Lung (tissue), 12 donors: ENCODE data around the gene ASZ1. TPM values are rescaled to one million over a fixed set of nuclear protein-coding genes. Genes with fewer than 3 reads are reported as not detected.

Source experiments
- ATAC-seq: fragments of 200-7000 bp; cut with Tn5 transposase; one replicate; pipeline ENCODE4 v1.9.1; 2020; ENCODE audit warnings: moderate number of reproducible peaks; ENCODE audit not compliant: insufficient read depth, low FRiP score
- DNase-seq, 3 donors: peaks; one replicate each; pipeline ENCODE4 v3.0.0-alpha.2; 2013 to 2017
- H3K27ac ChIP-seq, 2 donors: one replicate each; pipeline ENCODE4 v1.5.1; 2013; ENCODE audit warnings: mild to moderate bottlenecking in 2 of 2, moderate library complexity in 2 of 2, control low read depth in 1 of 2, inconsistent platforms in 1 of 2, low read depth in 1 of 2, low read length in 1 of 2
- H3K27me3 ChIP-seq, 3 donors: one replicate each; pipeline ENCODE4 v1.5.1; 2013; ENCODE audit warnings: low read length in 2 of 3; ENCODE audit not compliant: control insufficient read depth in 3 of 3, insufficient read depth in 3 of 3
- H3K36me3 ChIP-seq, 4 donors: one replicate each; pipeline ENCODE4 v1.5.1; 2013; ENCODE audit warnings: low read length in 4 of 4, mild to moderate bottlenecking in 1 of 4, moderate library complexity in 1 of 4; ENCODE audit not compliant: control insufficient read depth in 4 of 4, insufficient read depth in 4 of 4
- H3K4me1 ChIP-seq, 5 donors: one replicate each; pipeline ENCODE4 v1.5.1; 2013; ENCODE audit warnings: low read length in 5 of 5, mild to moderate bottlenecking in 2 of 5, moderate library complexity in 1 of 5; ENCODE audit not compliant: control insufficient read depth in 5 of 5, insufficient read depth in 5 of 5
- H3K4me3 ChIP-seq: one replicate; pipeline ENCODE4 v1.5.1; 2013; ENCODE audit warnings: mild to moderate bottlenecking, control low read depth, moderate library complexity
- H3K9ac ChIP-seq, 2 donors: one replicate each; pipeline ENCODE4 v1.5.1; 2013; ENCODE audit warnings: low read length in 2 of 2, control low read depth in 1 of 2; ENCODE audit not compliant: insufficient read depth in 1 of 2
- H3K9me3 ChIP-seq, 4 donors: one replicate each; pipeline ENCODE4 v1.5.1; 2013; ENCODE audit warnings: low read length in 3 of 4, mild to moderate bottlenecking in 1 of 4, moderate library complexity in 1 of 4; ENCODE audit not compliant: control insufficient read depth in 4 of 4, insufficient read depth in 3 of 4
- CTCF ChIP-seq: IDR thresholded peaks from 2 replicates; pipeline ENCODE4 v1.5.1; 2012; ENCODE audit warnings: mild to moderate bottlenecking; ENCODE audit errors: control extremely low read depth, extremely low read depth
- WGBS, 2 donors: extraction: QIAGEN DNeasy Blood & Tissue Kit; methylation state at CpG; one replicate each; pipeline ENCODE4 v1.1.7; 2013; 5-methylcytosine and 5-hydroxymethylcytosine counted together
- polyA plus RNA-seq, 2 donors: library from polyadenylated mRNA; stranded (reverse); fragments of 200-250 nt; gene quantifications; one replicate each; pipeline ENCODE4 v1.2.1, GENCODE V29; 2013
- total RNA-seq, 2 donors: library from RNA; depleted of rRNA in 1 of 2; stranded (reverse); fragments of >200 nt in 1 of 2; gene quantifications; one replicate each; pipeline ENCODE4 v1.2.1, GENCODE V29; 2014 to 2021
- donor health status: control.
- donor health status: control.
- donor health status: Bipolar disorder and iron deficiency.
- donor health status: healthy.
- donor health status: DM: yes; HTN: yes; CAD: no.

ASZ1 gene
- total and polyA plus RNA-seq, 4 donors = 0.05 to 0.40 (median 0.11) TPM

- ATAC-seq (no peak), DNase-seq (peak in 2 of 3 donors; percentile 68 to 69)
- peak; percentile 6 for TF ChIP-seq CTCF
- peaks cover 0 to 23% (median 0%) of the 10 kb centered on the region in 5 donors for H3K4me1 ChIP-seq
- H3K27me3 ChIP-seq = no peaks in the 10 kb centered on the region
- H3K27ac ChIP-seq = no peak overlapping the region
- peak overlapping the region in 1 of 2 donors; percentile 66 for H3K9ac ChIP-seq
- H3K9me3 ChIP-seq = peaks cover 0 to 8% (median 2%) of the 10 kb centered on the region in 4 donors
- WGBS, 2 donors = 56 to 62% methylated on average over 6 of the region's 6 CpGs
- no peak overlapping the region for H3K4me3 ChIP-seq
- no peaks in the 10 kb centered on the region for H3K36me3 ChIP-seq
These were observed 41.8 kb downstream of the ASZ1 start for GRCh38 chr7:117385363-117386109.

- Histone ChIP-seq H3K9ac (peak overlapping the region in 1 of 2 donors; percentile 43), H3K4me1 (peaks cover 0 to 23% (median 0%) of the 10 kb centered on the region in 5 donors), H3K36me3 (no peaks in the 10 kb centered on the region), H3K9me3 (peaks cover 0 to 4% (median under 1%) of the 10 kb centered on the region in 4 donors), H3K27ac (no peak overlapping the region), H3K4me3 (no peak overlapping the region), H3K27me3 (no peaks in the 10 kb centered on the region)
- WGBS, 2 donors = 66 to 73% methylated on average over 5 of the region's 5 CpGs
- no peak for TF ChIP-seq CTCF
- ATAC-seq = no peak
- peak in 2 of 3 donors; percentile 66 to 77 for DNase-seq
These were observed 42.5 kb downstream of the ASZ1 start for GRCh38 chr7:117384688-117385362.

- H3K9ac ChIP-seq = no peak overlapping the region
- no peaks in the 10 kb centered on the region for H3K27me3 ChIP-seq
- WGBS, 2 donors = 56 to 75% methylated on average over 3 of the region's 3 CpGs
- ATAC-seq = no peak
- H3K27ac ChIP-seq = no peak overlapping the region
- DNase-seq = peak in 1 of 3 donors; percentile 58
- no peak overlapping the region for H3K4me3 ChIP-seq
- no peak for TF ChIP-seq CTCF
- no peaks in the 10 kb centered on the region for H3K36me3 ChIP-seq
- peaks cover 0 to 3% (median 0%) of the 10 kb centered on the region in 4 donors for H3K9me3 ChIP-seq
- H3K4me1 ChIP-seq = peaks cover 0 to 23% (median 0%) of the 10 kb centered on the region in 5 donors
These were observed 43.7 kb downstream of the ASZ1 start for GRCh38 chr7:117383483-117384189.
